Fibroblast of skin of abdomen (primary cell): ENCODE results near the gene EMP2. TPM values are rescaled to one million over a fixed set of nuclear protein-coding genes. Genes with fewer than 3 reads are reported as not detected.
"Not testable (repeated sequence)": the region's sequence is repeated elsewhere in the genome, so short reads cannot be mapped to it uniquely, and the experiment has no call there.

Source experiments
- DNase-seq: peaks from one replicate; pipeline ENCODE4 v3.0.0-alpha.2; 2013
- polyA plus RNA-seq, 2 experiments: library from polyadenylated mRNA; unstranded; fragments of 120-200 nt; gene quantifications; one replicate each; pipeline ENCODE4 v1.2.1, GENCODE V29; 2013; ENCODE audit not compliant: insufficient read length in 2 of 2

The EMP2 gene, protein sequence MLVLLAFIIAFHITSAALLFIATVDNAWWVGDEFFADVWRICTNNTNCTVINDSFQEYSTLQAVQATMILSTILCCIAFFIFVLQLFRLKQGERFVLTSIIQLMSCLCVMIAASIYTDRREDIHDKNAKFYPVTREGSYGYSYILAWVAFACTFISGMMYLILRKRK
- polyA plus RNA-seq (2013, experiment 1 of 2; ENCODE audit: insufficient read length): 26.3 TPM
- 27.2 TPM for polyA plus RNA-seq (2013, experiment 2 of 2; ENCODE audit: insufficient read length)

DNA sequence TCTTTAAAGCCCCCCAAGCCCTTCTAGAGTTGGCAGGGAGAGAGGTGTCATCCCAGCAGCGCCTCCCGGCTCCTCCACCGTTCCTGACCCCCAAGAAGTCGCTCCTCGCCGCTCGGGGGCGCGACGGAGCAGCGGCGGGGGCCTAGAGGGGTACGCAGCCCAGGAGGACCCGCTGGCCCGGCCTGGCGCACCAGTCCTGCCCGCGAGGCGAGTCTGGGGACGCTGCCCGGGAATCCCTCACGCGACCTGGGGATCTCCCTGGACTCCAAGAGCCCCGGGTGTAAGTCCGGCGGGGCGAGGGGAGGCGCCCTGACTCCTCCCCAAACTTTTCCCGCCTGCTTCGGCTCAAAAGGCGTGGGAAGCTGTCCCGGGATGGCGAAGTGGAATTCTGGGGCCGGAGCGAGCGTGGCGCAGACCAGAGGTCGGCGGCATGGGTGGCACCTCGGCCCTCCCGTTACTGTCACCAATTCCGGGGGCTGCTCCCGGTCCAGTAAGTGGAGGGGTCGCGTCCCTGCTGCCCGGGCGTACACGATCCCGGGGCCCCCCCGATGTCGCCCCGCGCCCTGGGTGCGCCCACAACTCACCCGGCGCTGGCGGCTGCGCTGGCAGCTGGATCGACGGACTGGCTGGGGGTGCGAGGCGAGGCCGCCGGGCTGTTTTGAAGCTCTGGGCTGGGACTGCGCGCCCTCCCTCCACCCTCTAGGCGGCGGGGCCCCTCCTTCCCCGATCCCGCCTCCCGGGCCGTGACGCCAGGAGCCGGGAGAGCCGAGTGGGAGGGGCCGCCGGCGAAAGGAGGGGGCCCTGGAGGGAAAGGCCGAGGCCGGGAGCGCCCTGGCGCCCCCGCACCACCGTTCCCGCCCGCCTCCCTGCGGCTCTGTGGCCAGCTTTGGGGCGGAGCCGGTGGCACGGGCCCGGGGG is at the start of gene EMP2:
Gene EMP2 (minus strand): TSS at position 634 of the 918 bp plus-strand sequence. CDS start 32,981 bp downstream, outside the sequence.
- DNase-seq: peak; percentile 79

DNA sequence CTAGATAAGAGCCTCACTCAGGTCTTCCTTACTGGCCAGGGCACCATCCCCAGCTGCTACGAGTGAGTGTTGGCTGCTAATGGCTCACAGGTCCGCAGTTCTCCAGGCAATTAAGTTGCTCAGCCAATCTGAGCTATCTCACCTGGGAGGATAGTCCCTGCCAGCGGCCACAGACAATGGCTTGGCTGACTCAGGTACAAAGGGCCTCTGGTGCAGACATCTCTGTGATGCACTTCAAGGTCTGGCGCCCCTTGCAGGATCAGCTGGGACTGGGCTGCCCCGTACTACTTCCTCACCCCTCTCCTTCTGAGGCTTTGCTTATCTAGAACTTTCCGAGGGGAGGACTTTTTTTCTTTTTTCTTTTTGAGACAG is 49.2 kb upstream of the EMP2 start:
- DNase-seq: no peak

DNA sequence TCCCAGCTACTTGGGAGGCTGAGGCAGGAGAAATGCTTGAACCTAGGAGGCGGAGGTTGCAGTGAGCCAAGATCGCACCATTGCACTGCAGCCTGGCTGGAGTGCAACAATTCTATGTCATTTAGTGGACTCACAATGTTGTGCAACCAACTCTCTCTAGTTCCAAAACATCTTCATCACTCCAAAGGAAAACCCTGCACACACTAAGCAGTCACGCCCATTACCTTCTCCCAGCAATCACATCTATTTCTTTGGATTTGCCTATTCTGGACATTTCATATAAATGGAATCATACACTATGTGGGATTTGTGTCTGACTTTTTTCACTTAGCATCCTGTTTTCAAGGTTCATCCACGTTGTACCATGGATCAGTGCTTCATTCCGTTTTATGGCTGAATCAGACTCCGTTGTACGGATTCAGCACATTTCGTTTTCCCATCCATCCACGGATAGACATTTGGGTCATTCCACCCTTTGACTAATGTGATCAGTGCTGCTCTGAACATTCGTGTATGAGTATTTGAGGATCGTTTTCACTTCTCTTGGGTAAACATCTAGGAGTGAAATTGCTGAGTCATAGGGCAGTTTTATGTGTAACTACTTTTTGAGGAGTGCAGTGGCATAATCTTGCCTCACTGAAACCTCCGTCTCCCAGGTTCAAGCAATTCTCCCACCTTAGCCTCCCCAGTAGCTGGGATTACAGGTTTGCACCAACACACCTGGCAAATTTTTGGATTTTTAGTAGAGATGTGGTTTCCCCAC is 45.4 kb upstream of the EMP2 start:
- no peak for DNase-seq

DNA sequence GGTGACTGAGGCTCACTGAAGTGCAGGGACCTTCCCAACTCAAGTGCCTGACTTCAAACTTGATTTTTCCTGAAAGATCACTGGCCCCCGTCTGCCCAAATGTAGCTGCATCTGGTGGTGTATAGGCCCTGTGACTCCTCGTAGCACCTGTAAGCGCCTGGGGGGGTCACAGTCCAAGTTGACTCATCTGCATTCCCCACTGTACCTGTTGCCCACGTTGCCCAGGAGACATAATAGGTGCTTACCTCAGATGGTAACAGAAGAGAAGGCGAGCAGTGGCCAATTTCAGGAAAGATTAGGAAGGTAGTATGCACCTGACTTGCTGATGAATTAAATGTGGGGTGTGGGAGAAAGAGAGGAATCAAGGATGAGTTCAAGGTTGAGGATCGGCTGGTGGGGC is 44.1 kb upstream of the EMP2 start:
- DNase-seq: no peak

DNA sequence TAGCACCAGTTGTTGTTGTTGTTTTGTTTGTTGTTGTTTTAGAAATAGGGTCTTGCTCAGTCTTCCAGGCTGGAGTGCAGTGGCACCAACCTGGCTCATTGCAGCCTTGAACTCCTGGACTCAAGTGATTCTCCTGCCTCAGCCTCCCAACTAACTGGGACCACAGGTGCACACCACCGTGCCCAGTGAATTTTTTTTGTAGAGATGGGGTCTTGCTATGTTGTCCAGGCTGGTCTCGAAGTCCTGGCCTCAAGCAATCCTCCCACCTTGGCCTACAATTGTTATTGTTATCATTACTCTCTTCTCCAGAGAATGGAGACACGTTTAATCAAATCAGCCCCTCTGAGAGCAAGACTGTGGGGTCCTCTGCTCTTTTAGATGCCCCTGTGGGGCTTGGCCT is 42.7 kb upstream of the EMP2 start:
- no peak for DNase-seq

DNA sequence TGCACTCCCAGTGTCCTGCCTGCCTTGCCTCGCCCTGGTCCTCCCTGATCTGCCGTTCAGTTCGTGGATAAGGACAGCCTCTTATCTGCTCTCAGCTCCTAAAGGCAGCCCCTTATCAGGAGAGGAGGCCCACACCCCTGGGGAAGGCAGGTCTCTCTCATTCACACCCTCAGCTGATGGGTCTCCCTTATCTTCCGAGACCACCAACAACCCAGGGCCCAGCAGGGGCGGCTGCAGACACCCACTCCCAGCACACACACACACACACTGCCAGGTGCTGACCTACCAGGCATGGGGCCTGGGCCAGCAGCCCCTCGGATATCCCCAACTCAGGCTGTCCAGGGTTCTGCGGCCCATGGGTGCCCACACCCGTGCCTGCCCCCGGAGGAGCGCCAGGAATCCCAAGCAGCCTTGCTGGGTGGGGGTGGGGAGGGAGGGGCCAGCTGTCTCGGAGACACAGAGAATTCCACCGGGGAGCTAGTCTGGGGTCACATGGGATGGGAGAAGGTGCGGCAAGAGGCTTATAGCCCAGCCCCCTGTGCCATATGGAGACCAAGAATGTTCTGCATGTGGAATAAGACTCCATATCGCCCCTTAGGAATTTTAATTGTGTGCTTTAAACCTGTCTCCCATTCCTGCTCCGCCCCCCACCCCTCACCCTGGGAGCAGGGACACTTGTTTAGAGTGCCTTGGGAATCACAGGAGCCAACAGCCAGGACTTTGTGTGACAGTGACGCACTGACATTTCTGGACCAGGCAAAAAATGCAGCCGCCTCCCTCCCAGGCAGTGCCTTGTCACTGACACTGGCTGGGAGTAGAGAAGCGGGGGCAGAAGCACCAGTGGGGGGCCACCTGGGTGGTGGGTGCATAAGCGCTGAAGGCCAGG is 41.9 kb upstream of the EMP2 start:
- peak; percentile 21 for DNase-seq

DNA sequence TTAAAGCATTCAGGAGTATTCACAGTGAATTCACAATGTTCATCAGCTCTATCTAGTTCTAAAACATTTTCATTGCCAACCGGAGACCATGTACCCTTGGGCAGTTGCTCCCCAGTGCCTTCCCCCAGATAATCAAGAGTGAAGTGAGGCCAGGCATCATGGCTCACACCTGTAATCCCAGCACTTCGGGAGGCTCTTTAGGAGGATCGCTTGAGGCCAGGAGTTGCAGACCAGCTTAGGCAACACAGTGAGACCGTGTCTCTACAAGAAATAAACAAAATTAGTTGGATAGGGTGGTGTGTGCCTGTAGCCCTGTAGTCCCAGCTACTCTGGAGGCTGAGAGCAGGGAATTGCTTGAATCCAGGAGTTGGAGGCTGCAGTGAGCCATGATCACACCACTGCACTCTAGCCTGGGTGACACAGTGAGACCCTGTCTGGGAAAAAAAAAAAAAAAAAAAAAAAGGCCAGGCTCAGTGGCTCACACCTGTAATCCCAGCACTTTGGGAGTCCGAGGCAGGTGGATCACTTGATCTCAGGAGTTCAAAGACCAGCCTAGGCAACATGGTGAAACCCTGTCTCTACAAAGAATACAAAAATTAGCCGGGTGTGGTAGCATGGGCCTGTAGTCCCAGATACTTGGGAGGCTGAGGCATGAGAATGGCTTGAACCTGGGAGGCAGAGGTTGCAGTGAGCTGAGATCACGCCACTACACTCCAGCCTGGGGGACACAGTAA is 41.0 kb upstream of the EMP2 start:
- not testable (repeated sequence) for DNase-seq

DNA sequence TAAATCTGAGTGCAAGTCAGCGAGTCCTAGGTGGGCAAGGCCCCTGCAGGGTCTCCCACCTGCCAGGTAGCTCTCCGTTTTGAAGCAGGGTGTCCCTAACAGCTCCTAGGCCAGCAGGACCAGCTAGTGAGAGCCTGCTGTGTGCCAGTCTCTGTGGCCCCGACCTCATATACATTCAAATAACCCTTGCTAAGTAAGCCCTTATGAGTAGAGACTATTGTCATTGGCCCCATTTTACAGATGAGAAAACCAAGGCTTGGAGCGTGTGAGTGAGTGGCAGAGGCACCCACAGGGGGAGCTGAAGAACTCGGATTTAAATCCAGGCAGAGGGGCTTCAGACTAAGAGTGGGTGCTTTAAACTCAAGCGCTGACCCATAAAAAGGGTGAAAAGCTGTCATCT is 39.7 kb upstream of the EMP2 start:
- DNase-seq: no peak

DNA sequence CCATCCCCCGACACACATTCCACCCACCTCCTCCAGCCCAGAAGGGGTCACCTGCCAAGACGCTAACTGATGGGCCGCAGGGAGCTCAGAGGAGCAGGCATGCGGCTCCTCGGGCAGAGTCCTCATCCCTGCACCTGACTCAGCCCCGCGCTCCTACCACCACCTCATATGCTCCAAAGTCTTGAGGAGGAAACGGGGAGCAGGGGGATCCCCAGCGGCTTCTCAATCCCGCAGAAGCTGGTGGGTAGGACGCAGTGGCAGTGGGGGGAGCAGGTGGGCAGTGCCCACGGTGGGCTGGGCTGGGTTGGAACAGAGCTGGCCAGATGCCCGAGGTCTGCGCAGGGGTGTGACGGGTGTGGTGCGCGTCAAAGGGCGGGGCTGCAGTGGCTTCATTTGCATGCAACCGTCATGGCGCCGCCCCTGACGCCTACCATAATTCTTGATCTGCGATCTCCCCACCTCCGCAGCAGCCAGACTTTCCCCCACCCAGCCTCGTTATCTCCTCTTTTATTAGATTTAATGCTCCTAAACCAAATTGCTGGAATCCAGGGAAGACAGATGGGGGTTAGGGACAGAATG is 39.0 kb upstream of the EMP2 start:
- no peak for DNase-seq

DNA sequence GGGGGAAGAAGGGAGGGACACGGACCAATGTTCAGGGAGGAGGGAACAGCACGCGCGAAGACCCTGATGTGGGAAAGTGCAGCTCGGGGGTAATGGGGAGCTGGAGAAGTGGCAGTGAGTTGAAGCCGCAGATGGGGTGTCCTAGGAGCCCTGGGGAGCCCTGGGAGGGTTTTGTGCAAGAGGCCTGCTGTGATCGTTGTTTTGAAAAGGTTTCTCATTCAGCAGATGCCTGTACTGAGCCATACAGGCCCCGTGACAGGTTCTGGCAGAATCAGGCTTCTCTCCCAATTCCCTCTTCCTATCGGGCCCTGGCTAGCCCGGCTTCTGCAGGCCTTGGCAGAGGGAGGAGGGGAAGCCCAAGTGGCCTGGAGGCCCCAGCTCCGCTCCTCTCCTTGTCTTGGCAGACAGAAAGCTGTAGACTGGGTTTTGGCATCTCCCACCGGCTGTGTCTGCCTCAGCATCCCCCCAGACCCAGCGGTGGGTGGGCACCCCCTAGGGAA is 38.4 kb upstream of the EMP2 start:
- no peak for DNase-seq

DNA sequence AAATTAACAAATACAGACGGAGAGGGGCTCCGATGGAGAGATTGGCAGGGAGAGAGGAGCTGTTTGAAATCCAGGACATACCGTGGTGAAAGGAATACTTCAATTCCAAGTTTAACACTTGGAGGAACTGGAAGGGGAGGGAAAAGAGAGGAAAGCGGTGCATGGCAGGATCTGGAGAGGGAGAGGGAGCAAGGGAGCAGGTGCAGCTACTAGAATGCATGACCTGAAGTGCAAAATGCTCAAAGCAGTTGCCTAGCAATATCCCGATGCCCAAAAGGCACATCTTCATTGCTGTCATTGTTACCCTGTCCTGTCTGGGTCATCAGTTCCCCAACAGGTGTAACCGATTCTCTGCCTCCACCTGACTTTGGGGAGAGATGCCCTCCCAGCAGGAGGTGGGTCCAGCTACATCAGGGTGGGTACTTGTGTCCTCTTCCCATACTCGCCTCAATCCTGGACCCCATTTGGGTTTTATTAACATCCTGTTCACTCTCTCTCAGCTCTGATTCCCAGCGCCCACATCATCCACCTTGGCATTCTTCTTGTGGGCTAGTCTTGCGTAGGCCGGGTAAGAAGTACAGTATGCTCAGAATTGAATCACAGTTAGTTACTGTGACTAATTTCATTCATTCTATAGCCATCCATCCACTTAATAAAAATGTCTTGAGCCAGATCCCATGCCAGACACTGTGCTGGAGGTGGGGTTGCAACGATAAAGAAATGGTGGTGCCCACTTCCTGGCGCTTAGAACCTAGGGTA is 37.4 kb upstream of the EMP2 start:
- DNase-seq: no peak

DNA sequence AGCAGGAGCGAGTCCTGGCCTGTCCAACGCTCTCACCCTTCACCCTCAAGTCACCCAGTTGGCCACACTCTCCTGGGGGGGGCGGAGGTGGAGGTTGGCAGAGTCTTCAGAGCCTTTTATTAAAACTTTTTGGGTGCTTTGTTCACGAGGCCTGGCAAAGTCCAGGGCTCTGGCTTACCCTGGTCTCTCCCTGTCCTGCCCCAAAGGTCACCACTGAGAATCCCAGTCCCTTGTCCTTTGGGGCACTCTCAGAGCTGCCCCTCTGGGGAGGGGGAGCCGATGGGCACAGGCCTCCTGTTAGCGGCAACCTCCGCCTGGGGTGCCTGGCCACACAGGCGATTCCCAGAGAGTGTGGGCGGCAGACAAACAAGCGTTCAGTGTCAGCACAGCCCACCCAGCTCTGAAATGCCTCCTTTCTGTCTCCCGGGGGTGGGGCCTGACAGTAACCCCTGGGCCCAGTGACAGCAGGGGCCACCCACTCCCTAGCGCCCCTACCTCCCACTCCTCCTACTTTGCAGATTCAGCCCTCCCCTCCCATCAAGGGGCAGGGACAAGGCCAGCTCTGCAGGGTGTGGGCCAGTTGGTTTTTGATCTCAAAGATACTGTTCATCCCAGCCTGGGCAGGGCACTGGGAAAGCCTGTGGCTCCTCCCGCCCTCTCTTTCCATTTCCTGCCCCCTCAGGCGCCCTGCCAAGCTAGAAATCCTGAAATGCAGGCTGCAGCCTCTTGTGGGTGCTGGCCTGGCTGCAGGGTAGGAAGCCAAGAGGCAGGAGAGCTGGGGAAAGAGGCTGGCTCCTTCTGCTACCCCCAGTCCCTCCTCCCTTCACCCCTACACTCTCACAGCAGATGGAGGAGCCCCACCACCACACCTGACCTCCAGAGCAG is 36.6 kb upstream of the EMP2 start:
- peak; percentile 66 for DNase-seq

DNA sequence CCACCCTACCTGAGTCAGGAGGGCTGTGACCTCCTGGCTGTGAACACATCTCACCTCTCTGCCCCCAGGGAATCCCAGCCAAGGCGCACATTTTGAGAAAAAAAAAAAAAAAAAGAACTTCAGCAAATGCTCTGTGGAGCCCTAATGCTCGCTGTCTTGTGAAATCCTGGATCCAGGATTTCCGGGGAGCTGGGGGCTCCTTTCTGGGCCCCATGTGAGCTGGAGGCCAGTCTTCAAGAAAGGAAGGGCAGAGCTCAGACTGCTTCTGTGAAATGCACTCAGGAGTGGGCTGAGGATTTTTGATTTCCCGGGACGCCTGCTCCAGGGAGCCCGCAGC is 36.0 kb upstream of the EMP2 start:
- no peak for DNase-seq

DNA sequence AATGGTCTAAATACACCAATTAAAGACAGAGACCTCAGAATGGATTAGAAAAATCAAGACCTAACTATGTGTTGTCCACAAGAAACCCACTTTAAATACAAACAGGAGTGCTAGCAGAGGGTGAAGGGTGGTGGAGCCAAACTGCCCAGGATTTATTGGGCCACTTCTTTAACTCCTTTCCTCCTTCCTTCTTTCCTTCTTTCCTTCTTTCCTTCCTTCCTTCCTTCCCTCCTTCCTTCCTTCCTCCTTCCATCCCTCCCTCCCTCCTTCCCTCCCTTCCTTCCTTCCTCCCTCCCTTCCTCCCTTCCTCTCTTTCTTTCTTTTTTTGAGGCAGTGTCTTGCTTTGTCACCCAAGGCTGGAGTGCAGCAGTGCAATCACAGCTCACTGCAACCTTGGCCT is 34.3 kb upstream of the EMP2 start:
- no peak for DNase-seq

DNA sequence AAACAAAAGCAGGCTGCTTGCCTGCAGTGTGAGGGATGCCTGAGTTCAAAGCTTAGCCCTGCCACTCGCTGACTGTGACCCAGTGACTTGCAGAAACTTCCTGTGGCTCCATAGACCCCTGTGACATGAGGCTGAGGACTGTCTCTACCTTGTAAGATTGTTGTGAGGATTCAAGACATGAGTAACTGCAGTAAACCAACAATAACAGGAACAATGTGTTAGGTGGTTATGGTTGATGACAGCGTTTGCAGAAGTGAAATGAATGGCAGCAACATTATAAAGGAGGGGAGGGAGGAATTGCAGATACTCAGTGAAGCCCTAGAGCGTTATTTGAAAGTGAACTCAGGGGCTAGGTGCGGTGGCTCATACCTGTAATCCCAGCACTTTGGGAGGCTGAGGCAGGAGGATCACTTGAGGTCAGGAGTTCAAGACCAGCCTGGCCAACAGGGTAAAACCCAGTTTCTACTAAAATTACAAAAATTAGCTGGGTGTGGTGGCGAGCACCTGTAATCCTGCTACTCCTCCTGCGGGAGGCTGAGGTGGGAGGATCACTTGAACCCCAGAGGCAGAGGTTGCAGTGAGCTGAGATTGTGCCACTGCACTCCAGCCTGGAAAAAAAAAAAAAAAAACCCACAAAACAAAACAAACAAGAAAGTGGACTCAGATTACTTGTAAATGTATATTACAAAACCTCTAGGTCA is 33.5 kb upstream of the EMP2 start:
- no peak for DNase-seq

DNA sequence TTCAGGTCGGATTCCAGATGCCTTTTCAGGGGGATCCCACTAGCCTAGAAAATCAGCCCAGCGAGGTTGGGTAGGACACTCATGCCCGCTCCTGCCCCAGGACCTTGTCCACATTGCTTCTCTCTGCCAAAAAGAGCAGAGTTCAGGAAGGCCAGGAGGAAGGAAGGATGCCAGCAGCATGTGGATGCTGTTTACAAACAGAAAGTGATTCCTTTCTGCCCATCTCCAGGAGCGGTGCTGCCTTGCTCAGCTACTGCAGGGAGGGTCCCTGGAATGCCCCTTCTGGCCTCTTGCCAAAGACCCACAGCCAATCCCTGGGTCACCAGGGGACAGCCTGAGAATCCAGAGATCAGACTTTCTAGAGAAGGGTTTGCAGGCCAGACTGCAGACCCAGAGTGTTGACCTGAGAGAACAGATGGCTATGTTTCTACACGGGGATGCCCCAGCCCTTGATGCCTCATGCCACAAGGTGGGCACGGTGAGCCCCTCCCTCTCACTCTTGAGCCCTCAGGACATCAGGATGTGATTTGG is 32.3 kb upstream of the EMP2 start:
- DNase-seq: no peak

DNA sequence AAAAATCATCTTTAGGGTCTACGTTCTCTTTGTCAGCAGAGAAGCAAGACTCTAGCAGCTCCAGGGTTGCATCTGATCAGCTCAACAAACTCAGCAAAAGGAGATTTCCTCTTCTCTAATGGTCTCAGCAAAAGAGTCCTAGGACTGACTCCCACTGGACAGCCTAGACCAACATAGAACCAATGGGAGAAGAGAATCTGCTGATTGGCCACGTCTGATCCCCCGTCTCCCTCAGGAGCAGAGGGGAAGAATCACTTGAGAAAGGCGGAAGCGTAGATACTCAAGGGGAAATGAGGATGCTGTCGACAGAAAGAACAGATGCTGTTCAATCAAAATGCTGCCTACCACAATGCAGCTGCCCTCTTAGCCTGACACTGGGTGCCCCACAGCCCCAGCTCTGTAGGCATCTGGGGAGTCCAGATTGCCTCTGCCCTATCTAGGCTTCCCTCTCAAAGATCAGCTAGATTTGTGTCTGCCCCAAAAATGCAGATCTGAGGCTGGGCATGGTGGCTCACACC is 31.5 kb upstream of the EMP2 start:
- DNase-seq: no peak
